ENCODE results near the gene OSTF1. TPM values are rescaled to one million over a fixed set of nuclear protein-coding genes. Genes with fewer than 3 reads are reported as not detected.

Gene OSTF1
- total RNA-seq, 1 experiment from 2014 or later: 17.8 TPM

DNA sequence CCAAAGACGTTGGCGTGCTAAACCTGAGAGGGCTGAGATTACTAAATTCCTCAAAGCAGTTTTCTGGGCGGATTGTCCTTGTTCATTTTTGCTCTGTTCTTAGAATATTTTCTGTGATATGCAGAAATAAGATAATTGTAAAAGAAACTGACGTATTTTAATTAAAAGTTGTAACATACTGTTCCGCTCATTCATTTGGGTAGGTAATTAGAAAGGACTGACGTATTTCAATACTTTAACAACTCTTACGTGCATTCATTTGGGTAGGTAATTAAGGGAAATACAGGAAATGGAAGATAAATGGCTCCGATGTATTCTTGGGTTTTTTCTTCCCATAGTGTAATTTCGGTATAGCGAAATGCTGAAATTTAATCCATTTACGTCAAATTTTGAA lies 1.1 kb downstream of the OSTF1 start:
- H3K4me1 Mint-ChIP-seq: peaks cover 59% of the 10 kb centered on the region
- peak overlapping the region; percentile 98; the same call in 1 of the 2 replicates for H3K27ac Mint-ChIP-seq
- H3K4me3 Mint-ChIP-seq: peak overlapping the region; percentile 100
- H3K9me3 Mint-ChIP-seq: no peaks in the 10 kb centered on the region
- TF ChIP-seq, protein P1, sequence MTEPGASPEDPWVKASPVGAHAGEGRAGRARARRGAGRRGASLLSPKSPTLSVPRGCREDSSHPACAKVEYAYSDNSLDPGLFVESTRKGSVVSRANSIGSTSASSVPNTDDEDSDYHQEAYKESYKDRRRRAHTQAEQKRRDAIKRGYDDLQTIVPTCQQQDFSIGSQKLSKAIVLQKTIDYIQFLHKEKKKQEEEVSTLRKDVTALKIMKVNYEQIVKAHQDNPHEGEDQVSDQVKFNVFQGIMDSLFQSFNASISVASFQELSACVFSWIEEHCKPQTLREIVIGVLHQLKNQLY (CRISPR knock-in tag; IDR thresholded peaks at IDR 0.05): no peak
- TF ChIP-seq RORB (CRISPR knock-in tag; IDR thresholded peaks at IDR 0.05) (no peak), NFATC4 (CRISPR knock-in tag; IDR thresholded peaks at IDR 0.05) (no peak), NR1H2 (CRISPR knock-in tag; IDR thresholded peaks at IDR 0.05) (no peak), JUN (CRISPR knock-in tag; IDR thresholded peaks at IDR 0.05) (no peak), ZNF232 (CRISPR knock-in tag; IDR thresholded peaks at IDR 0.05) (no peak), CREB1 (CRISPR knock-in tag; IDR thresholded peaks at IDR 0.05) (no peak), NR3C1 (CRISPR knock-in tag; conservative IDR thresholded peaks at IDR 0.05; ENCODE audit: low read depth) (no peak), ELF4 (CRISPR knock-in tag; IDR thresholded peaks at IDR 0.05; ENCODE audit: low read depth) (no peak), ESRRA (CRISPR knock-in tag; IDR thresholded peaks at IDR 0.05; ENCODE audit: borderline replicate concordance) (no peak), SMAD3 (CRISPR knock-in tag; IDR thresholded peaks at IDR 0.05; ENCODE audit: borderline replicate concordance) (no peak), NFE2L1 (CRISPR knock-in tag; IDR thresholded peaks at IDR 0.05) (no peak)
- TF ChIP-seq, protein P2, sequence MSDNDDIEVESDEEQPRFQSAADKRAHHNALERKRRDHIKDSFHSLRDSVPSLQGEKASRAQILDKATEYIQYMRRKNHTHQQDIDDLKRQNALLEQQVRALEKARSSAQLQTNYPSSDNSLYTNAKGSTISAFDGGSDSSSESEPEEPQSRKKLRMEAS (CRISPR knock-in tag; IDR thresholded peaks at IDR 0.05): no peak
- TF ChIP-seq, protein P3, sequence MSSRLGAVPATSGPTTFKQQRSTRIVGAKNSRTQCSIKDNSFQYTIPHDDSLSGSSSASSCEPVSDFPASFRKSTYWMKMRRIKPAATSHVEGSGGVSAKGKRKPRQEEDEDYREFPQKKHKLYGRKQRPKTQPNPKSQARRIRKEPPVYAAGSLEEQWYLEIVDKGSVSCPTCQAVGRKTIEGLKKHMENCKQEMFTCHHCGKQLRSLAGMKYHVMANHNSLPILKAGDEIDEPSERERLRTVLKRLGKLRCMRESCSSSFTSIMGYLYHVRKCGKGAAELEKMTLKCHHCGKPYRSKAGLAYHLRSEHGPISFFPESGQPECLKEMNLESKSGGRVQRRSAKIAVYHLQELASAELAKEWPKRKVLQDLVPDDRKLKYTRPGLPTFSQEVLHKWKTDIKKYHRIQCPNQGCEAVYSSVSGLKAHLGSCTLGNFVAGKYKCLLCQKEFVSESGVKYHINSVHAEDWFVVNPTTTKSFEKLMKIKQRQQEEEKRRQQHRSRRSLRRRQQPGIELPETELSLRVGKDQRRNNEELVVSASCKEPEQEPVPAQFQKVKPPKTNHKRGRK (CRISPR knock-in tag; IDR thresholded peaks at IDR 0.05; ENCODE audit: borderline replicate concordance): no peak
- TF ChIP-seq, protein P4, sequence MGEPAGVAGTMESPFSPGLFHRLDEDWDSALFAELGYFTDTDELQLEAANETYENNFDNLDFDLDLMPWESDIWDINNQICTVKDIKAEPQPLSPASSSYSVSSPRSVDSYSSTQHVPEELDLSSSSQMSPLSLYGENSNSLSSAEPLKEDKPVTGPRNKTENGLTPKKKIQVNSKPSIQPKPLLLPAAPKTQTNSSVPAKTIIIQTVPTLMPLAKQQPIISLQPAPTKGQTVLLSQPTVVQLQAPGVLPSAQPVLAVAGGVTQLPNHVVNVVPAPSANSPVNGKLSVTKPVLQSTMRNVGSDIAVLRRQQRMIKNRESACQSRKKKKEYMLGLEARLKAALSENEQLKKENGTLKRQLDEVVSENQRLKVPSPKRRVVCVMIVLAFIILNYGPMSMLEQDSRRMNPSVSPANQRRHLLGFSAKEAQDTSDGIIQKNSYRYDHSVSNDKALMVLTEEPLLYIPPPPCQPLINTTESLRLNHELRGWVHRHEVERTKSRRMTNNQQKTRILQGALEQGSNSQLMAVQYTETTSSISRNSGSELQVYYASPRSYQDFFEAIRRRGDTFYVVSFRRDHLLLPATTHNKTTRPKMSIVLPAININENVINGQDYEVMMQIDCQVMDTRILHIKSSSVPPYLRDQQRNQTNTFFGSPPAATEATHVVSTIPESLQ (CRISPR knock-in tag; IDR thresholded peaks at IDR 0.05): no peak
- TF ChIP-seq, protein P5, sequence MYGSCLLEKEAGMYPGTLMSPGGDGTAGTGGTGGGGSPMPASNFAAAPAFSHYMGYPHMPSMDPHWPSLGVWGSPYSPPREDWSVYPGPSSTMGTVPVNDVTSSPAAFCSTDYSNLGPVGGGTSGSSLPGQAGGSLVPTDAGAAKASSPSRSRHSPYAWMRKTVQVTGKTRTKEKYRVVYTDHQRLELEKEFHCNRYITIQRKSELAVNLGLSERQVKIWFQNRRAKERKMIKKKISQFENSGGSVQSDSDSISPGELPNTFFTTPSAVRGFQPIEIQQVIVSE (CRISPR knock-in tag; IDR thresholded peaks at IDR 0.05; ENCODE audit: borderline replicate concordance): no peak
- TF ChIP-seq, protein P6, sequence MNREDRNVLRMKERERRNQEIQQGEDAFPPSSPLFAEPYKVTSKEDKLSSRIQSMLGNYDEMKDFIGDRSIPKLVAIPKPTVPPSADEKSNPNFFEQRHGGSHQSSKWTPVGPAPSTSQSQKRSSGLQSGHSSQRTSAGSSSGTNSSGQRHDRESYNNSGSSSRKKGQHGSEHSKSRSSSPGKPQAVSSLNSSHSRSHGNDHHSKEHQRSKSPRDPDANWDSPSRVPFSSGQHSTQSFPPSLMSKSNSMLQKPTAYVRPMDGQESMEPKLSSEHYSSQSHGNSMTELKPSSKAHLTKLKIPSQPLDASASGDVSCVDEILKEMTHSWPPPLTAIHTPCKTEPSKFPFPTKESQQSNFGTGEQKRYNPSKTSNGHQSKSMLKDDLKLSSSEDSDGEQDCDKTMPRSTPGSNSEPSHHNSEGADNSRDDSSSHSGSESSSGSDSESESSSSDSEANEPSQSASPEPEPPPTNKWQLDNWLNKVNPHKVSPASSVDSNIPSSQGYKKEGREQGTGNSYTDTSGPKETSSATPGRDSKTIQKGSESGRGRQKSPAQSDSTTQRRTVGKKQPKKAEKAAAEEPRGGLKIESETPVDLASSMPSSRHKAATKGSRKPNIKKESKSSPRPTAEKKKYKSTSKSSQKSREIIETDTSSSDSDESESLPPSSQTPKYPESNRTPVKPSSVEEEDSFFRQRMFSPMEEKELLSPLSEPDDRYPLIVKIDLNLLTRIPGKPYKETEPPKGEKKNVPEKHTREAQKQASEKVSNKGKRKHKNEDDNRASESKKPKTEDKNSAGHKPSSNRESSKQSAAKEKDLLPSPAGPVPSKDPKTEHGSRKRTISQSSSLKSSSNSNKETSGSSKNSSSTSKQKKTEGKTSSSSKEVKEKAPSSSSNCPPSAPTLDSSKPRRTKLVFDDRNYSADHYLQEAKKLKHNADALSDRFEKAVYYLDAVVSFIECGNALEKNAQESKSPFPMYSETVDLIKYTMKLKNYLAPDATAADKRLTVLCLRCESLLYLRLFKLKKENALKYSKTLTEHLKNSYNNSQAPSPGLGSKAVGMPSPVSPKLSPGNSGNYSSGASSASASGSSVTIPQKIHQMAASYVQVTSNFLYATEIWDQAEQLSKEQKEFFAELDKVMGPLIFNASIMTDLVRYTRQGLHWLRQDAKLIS (CRISPR knock-in tag; IDR thresholded peaks at IDR 0.05; ENCODE audit: borderline replicate concordance): no peak
- TF ChIP-seq, protein P7, sequence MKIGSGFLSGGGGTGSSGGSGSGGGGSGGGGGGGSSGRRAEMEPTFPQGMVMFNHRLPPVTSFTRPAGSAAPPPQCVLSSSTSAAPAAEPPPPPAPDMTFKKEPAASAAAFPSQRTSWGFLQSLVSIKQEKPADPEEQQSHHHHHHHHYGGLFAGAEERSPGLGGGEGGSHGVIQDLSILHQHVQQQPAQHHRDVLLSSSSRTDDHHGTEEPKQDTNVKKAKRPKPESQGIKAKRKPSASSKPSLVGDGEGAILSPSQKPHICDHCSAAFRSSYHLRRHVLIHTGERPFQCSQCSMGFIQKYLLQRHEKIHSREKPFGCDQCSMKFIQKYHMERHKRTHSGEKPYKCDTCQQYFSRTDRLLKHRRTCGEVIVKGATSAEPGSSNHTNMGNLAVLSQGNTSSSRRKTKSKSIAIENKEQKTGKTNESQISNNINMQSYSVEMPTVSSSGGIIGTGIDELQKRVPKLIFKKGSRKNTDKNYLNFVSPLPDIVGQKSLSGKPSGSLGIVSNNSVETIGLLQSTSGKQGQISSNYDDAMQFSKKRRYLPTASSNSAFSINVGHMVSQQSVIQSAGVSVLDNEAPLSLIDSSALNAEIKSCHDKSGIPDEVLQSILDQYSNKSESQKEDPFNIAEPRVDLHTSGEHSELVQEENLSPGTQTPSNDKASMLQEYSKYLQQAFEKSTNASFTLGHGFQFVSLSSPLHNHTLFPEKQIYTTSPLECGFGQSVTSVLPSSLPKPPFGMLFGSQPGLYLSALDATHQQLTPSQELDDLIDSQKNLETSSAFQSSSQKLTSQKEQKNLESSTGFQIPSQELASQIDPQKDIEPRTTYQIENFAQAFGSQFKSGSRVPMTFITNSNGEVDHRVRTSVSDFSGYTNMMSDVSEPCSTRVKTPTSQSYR (CRISPR knock-in tag; IDR thresholded peaks at IDR 0.05): no peak
- TF ChIP-seq, protein P8, sequence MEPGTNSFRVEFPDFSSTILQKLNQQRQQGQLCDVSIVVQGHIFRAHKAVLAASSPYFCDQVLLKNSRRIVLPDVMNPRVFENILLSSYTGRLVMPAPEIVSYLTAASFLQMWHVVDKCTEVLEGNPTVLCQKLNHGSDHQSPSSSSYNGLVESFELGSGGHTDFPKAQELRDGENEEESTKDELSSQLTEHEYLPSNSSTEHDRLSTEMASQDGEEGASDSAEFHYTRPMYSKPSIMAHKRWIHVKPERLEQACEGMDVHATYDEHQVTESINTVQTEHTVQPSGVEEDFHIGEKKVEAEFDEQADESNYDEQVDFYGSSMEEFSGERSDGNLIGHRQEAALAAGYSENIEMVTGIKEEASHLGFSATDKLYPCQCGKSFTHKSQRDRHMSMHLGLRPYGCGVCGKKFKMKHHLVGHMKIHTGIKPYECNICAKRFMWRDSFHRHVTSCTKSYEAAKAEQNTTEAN (CRISPR knock-in tag; IDR thresholded peaks at IDR 0.05): no peak
- TF ChIP-seq, protein P9, sequence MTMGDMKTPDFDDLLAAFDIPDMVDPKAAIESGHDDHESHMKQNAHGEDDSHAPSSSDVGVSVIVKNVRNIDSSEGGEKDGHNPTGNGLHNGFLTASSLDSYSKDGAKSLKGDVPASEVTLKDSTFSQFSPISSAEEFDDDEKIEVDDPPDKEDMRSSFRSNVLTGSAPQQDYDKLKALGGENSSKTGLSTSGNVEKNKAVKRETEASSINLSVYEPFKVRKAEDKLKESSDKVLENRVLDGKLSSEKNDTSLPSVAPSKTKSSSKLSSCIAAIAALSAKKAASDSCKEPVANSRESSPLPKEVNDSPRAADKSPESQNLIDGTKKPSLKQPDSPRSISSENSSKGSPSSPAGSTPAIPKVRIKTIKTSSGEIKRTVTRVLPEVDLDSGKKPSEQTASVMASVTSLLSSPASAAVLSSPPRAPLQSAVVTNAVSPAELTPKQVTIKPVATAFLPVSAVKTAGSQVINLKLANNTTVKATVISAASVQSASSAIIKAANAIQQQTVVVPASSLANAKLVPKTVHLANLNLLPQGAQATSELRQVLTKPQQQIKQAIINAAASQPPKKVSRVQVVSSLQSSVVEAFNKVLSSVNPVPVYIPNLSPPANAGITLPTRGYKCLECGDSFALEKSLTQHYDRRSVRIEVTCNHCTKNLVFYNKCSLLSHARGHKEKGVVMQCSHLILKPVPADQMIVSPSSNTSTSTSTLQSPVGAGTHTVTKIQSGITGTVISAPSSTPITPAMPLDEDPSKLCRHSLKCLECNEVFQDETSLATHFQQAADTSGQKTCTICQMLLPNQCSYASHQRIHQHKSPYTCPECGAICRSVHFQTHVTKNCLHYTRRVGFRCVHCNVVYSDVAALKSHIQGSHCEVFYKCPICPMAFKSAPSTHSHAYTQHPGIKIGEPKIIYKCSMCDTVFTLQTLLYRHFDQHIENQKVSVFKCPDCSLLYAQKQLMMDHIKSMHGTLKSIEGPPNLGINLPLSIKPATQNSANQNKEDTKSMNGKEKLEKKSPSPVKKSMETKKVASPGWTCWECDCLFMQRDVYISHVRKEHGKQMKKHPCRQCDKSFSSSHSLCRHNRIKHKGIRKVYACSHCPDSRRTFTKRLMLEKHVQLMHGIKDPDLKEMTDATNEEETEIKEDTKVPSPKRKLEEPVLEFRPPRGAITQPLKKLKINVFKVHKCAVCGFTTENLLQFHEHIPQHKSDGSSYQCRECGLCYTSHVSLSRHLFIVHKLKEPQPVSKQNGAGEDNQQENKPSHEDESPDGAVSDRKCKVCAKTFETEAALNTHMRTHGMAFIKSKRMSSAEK (CRISPR knock-in tag; IDR thresholded peaks at IDR 0.05; ENCODE audit: borderline replicate concordance): no peak
- ATAC-seq (no peak), DNase-seq (ENCODE audit: low spot score) (no peak)
- H3K36me3 Mint-ChIP-seq: no peaks in the 10 kb centered on the region
- CTCF ChIA-PET: interaction anchor here (0.9 kb wide), 1 partner anchor 12 kb away, joined by 3 read pairs; no protein-coding TSS in a partner anchor
- POLR2A ChIA-PET: no interaction called here
- H3K27me3 Mint-ChIP-seq (ENCODE audit: low read depth): no peaks in the 10 kb centered on the region; the same call in 1 of the 2 replicates

All from WTC11 (cell line).